A549 (cell line): ENCODE data around the gene PTPRN2. TPM values are rescaled to one million over a fixed set of nuclear protein-coding genes. Genes with fewer than 3 reads are reported as not detected.
A peak's percentile ranks its signal among the peaks of the same experiment; 100 is the strongest.

Experiments
- ATAC-seq, 2 experiments: fragments of 200-7000 bp in 1 of 2; fragments of >200 bp in 1 of 2; cut with Nextera tagmentation in 1 of 2; cut with Tn5 transposase in 1 of 2; 3 replicates each; pipeline versions ENCODE4 v1.8.0 to v1.9.1; 2018 to 2020; ENCODE audit warnings: mild to moderate bottlenecking in 1 of 2, moderate library complexity in 1 of 2
- CTCF ChIA-PET: fragments of 300-600 bp; sonication (Branson Sonifier 250); formaldehyde crosslinking; extraction: SDS; loops from one replicate; lab custom pipeline; 2021; ENCODE audit warnings: antibody characterized with exemption, inconsistent platforms; lab: Yijun Ruan, JAX
- POLR2A ChIA-PET: fragments of 350-600 bp; formaldehyde crosslinking; extraction: SDS; loops from one replicate; lab custom pipeline; 2021; ENCODE audit warnings: antibody characterized with exemption, inconsistent platforms; lab: Yijun Ruan, JAX
- DNase-seq, 2 experiments: peaks; one replicate each; pipeline versions ENCODE4 v3.0.0 to v3.0.0-alpha.2; 2011 to 2016; ENCODE audit warnings: low read depth in 1 of 2, low spot score in 1 of 2
- FAIRE-seq: peaks from 2 replicates; lab custom pipeline; 2011; peaks lifted over from hg19 to GRCh38; lab: Jason Lieb, UNC
- H3K27ac ChIP-seq, 2 experiments: fragments of >200 bp; sonication (Bioruptor Twin); formaldehyde crosslinking; 3 replicates each; pipeline ENCODE4 v1.5.1; 2016 to 2017
- H3K4me1 ChIP-seq: fragments of >200 bp; sonication (Bioruptor Twin); formaldehyde crosslinking; 3 replicates; pipeline ENCODE4 v1.6.1; 2016
- H3K4me2 ChIP-seq: fragments of >200 bp; sonication (Bioruptor Twin); formaldehyde crosslinking; 3 replicates; pipeline ENCODE4 v1.6.1; 2016
- H3K4me3 ChIP-seq: fragments of >200 bp; sonication (Bioruptor Twin); formaldehyde crosslinking; 3 replicates; pipeline ENCODE4 v1.5.1; 2016
- H3K9me3 ChIP-seq: fragments of >200 bp; sonication (Bioruptor Twin); formaldehyde crosslinking; 3 replicates; pipeline ENCODE4 v1.6.1; 2016
- BHLHE40 ChIP-seq: IDR thresholded peaks from 2 replicates; pipeline ENCODE4 v1.6.1; 2012; ENCODE audit warnings: low read depth, low read length, inconsistent platforms
- EHMT2 ChIP-seq: fragments of 200-600 bp; sonication (generic); IDR thresholded peaks from 2 replicates; pipeline ENCODE4 v1.6.1; 2016; ENCODE audit warnings: antibody characterized with exemption, low read depth, mild to moderate bottlenecking, moderate library complexity
- HES2 ChIP-seq: fragments of >200 bp; sonication (Bioruptor Twin); formaldehyde crosslinking; IDR thresholded peaks from 2 replicates; pipeline ENCODE4 v1.6.1; 2016
- HOXA7 ChIP-seq: fragments of 250-450 bp; sonication (Bioruptor Pico); IDR thresholded peaks from 2 replicates; pipeline ENCODE4 v1.5.0; 2020; ENCODE audit warnings: mild to moderate bottlenecking, moderate library complexity
- KDM1A ChIP-seq: fragments of 200-600 bp; sonication (generic); IDR thresholded peaks from 2 replicates; pipeline ENCODE4 v1.6.1; 2016; ENCODE audit warnings: low read depth, mild to moderate bottlenecking
- PBX3 ChIP-seq: IDR thresholded peaks from 2 replicates; pipeline ENCODE4 v1.6.1; 2012
- POLR2AphosphoS2 ChIP-seq: conservative IDR thresholded peaks from 2 replicates; pipeline ENCODE4 v1.6.1; 2012; ENCODE audit warnings: low read length, improper control_type of control experiment, inconsistent platforms
- RAD21 ChIP-seq, 2 experiments: fragments of >200 bp in 1 of 2; sonication (Bioruptor Twin) in 1 of 2; formaldehyde crosslinking in 1 of 2; IDR thresholded peaks in 1 of 2; conservative IDR thresholded peaks in 1 of 2; 2 replicates in 1 of 2; 3 replicates in 1 of 2; pipeline ENCODE4 v1.6.1; 2012 to 2018; ENCODE audit warnings: inconsistent platforms in 1 of 2
- RCOR1 ChIP-seq: fragments of 150-350 bp; IDR thresholded peaks from 2 replicates; pipeline ENCODE4 v1.6.1; 2014; ENCODE audit warnings: antibody characterized with exemption, low read length, low read depth
- SMC3 ChIP-seq: fragments of >200 bp; sonication (Bioruptor Twin); formaldehyde crosslinking; IDR thresholded peaks from 3 replicates; pipeline ENCODE4 v1.6.1; 2018; ENCODE audit warnings: inconsistent platforms
- SREBF2 ChIP-seq: fragments of 450-650 bp; IDR thresholded peaks from 2 replicates; pipeline ENCODE4 v1.6.1; 2014; ENCODE audit warnings: mild to moderate bottlenecking, moderate library complexity
- USF2 ChIP-seq: fragments of 450-650 bp; IDR thresholded peaks from 2 replicates; pipeline ENCODE4 v1.6.1; 2014; ENCODE audit warnings: antibody characterized with exemption
- ZSCAN20 ChIP-seq: fragments of 250-450 bp; sonication (Bioruptor Pico); IDR thresholded peaks from 2 replicates; pipeline ENCODE4 v1.8.0; 2022; ENCODE audit warnings: mild to moderate bottlenecking, moderate library complexity
- WGBS: methylation state at CpG from one replicate; pipeline ENCODE4 v1.1.6; 2017; ENCODE audit errors: missing lambda C conversion rate; 5-methylcytosine and 5-hydroxymethylcytosine counted together
- polyA plus RNA-seq, 4 experiments: library from polyadenylated mRNA; depleted of rRNA in 3 of 4; stranded (reverse); fragments of >200 nt; fragmentation: RNase III in 1 of 4; extraction: RNeasy Plus Mini Kit Qiagen cat#74134 plus additional on column Dnase treatment in 1 of 4; gene quantifications; 2 replicates in 3 of 4; 3 replicates in 1 of 4; pipeline ENCODE4 v1.2.3, GENCODE V29; 2011 to 2017
- TF ChIP-seq, protein P1 (sequence below): fragments of 150-350 bp; IDR thresholded peaks from 2 replicates; pipeline ENCODE4 v1.6.1; 2014; ENCODE audit warnings: low read depth, mild to moderate bottlenecking, low read length

Gene PTPRN2
- polyA plus RNA-seq, 2 of the 4 experiments (the other 2 are of a cell fraction), result 0.41 to 1.2 TPM

DNA sequence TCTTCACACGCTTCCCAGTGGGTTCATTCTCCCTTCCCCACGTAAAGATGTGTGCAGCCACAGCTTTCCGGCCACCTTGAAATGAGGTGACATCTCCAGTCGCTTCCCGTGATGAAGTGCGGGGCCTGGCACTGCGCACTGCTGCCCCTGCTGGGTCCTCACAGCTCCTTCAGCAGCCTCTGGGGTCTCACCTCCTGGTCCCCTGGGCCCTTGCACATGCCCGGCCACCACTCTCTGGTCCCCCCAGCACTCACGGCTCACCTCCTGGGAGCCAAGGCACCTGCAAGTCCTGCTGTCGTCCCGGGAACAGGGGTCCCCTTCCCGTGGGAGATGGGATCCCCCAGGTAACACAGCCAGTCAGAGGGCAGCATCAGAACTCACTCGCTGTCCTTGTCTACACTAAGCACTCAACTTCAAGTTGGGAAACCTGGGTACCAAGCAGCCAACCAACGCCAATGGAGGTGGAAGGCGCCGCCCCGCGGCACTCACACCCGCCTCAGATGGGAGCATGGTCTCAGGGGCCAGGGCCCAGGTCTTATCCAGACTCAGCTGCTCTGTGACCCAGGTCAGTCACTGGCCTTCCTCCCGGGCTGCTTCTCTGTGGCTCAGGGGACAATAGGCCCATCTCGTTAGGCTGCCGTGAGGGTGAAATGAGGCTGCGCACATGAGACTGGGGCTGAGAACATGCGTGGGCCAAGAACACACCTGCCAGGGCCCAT lies 176.2 kb downstream of the PTPRN2 start:
- DNase-seq, result no peak
- WGBS, result 82% methylated on average over 24 of the region's 24 CpGs
- ChIA-PET POLR2A (no interaction called here), CTCF (interaction anchor here (0.6 to 2.6 kb wide), 5 partner anchors 8 to 608 kb away, joined by 3 to 16 read pairs (median 4); no protein-coding TSS in a partner anchor)
- Histone ChIP-seq H3K4me3 (no peak overlapping the region), H3K4me2 (no peak overlapping the region), H3K27ac (no peak overlapping the region), H3K9me3 (no peaks in the 10 kb centered on the region), H3K4me1 (no peaks in the 10 kb centered on the region)
- FAIRE-seq, result no peak
- no peak for TF ChIP-seq RAD21 (conservative IDR thresholded peaks at IDR 0.05 in 1 of 2, IDR thresholded peaks at IDR 0.05 in 1 of 2)
- no peak for TF ChIP-seq POLR2AphosphoS2
- TF ChIP-seq EHMT2, result no peak
- no peak for TF ChIP-seq SREBF2
- TF ChIP-seq BHLHE40, result no peak
- no peak for TF ChIP-seq ZSCAN20
- no peak for TF ChIP-seq PBX3
- no peak for TF ChIP-seq SMC3
- 0 out of 6 replicates have a peak, but pooled peaks of 1 of the 2 experiments have one; percentile 6 for ATAC-seq

GRCh38 chr7:158410720-158411119 lies 176.9 kb downstream of the PTPRN2 start:
- 67% methylated on average over 12 of the region's 12 CpGs for WGBS
- DNase-seq, result no peak
- Histone ChIP-seq H3K4me1 (no peaks in the 10 kb centered on the region), H3K4me2 (no peak overlapping the region)
- TF ChIP-seq HES2 (no peak), KDM1A (no peak), RAD21 (conservative IDR thresholded peaks at IDR 0.05 in 1 of 2, IDR thresholded peaks at IDR 0.05 in 1 of 2) (no peak), RCOR1 (no peak)
- TF ChIP-seq, protein P1, sequence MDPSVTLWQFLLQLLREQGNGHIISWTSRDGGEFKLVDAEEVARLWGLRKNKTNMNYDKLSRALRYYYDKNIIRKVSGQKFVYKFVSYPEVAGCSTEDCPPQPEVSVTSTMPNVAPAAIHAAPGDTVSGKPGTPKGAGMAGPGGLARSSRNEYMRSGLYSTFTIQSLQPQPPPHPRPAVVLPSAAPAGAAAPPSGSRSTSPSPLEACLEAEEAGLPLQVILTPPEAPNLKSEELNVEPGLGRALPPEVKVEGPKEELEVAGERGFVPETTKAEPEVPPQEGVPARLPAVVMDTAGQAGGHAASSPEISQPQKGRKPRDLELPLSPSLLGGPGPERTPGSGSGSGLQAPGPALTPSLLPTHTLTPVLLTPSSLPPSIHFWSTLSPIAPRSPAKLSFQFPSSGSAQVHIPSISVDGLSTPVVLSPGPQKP, result no peak
- TF ChIP-seq, all 56 proteins: peak for 0
- POLR2A ChIA-PET, result no interaction called here
- Histone ChIP-seq H3K9me3 (no peaks in the 10 kb centered on the region), H3K27ac (no peak overlapping the region), H3K4me3 (no peak overlapping the region)
- peak in 1 of 2 experiments; percentile 30; a peak in 1 of 6 replicates for ATAC-seq
- CTCF ChIA-PET, result interaction anchor here (0.7 to 2.6 kb wide), 5 partner anchors 8 to 356 kb away, joined by 3 to 16 read pairs (median 4); no protein-coding TSS in a partner anchor
- FAIRE-seq, result no peak

GRCh38 chr7:158409816-158410330 lies 177.8 kb downstream of the PTPRN2 start:
- CTCF ChIA-PET, result interaction anchor here (0.9 to 2.6 kb wide), 11 partner anchors 9 to 1440 kb away, joined by 3 to 16 read pairs (median 4); no protein-coding TSS in a partner anchor
- POLR2A ChIA-PET, result no interaction called here
- Histone ChIP-seq H3K4me3 (no peak overlapping the region), H3K4me2 (no peak overlapping the region), H3K4me1 (no peaks in the 10 kb centered on the region), H3K9me3 (no peaks in the 10 kb centered on the region)
- no peak for FAIRE-seq
- DNase-seq, result no peak
- WGBS, result 79% methylated on average over 13 of the region's 13 CpGs
- no peak for ATAC-seq
- TF ChIP-seq USF2 (no peak), HOXA7 (CRISPR knock-in tag) (no peak)
- TF ChIP-seq, all 56 proteins: peak for 0
- H3K27ac ChIP-seq, result no peak overlapping the region
